ENCODE data around the gene USP15. TPM values are rescaled to one million over a fixed set of nuclear protein-coding genes. Genes with fewer than 3 reads are reported as not detected.
"Not testable (repeated sequence)": the region's sequence is repeated elsewhere in the genome, so short reads cannot be mapped to it uniquely, and the experiment has no call there.

Gene USP15
- total RNA-seq, 1 donor from 2014 or later, result 97.8 TPM

DNA sequence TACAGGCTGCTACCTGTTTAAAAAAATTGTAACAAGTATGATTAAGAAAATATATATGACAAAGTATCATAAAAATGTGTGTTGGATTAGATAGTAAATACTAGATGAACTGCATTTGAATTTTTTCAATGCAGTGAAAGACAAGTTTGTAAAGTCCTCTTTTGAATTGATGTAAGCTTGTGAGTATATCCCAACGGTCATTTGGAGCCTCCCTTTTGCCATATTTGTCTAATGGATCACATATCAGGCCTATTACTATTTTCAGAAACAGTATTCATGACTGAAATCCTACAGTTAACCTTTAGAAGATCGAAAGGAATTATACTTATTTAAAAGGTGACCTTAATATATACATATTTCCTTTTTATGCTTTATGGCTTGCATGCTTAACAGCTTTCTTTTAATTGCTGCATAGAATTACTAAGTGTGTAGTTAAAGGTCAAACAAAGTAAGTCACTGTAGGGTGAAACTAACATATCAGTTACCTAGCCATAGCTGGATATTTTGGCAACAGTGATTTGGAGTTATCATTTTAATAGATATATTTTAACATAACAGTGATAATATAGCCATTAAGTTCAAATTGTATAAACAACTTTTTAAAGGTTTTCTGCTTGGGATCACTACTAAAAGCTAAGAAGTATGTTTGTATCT, 53.6 kb downstream of the USP15 start:
- FAIRE-seq, result no peak
- no peak for DNase-seq (ENCODE audit: low spot score in 2 of 2)

DNA sequence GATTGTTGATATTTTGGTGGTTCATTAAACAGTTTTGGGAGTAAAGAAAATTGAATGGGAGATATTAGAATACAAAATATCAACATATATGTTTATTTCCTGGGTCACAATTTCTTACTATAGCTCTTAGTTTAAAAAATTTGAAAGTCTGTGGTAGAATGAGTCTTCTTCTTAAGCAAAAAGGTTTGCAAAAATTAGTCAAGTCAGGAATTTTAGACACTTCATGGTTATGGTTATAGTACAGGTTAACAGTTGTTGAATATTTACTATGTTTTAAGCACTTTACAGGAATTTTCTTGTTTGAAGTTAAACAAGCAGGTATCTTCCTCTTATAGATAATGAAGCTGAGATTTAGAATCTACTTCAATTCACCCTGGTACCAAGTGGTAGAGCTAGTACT, 56.8 kb downstream of the USP15 start:
- FAIRE-seq (no peak), DNase-seq (ENCODE audit: low spot score in 2 of 2) (no peak)

DNA sequence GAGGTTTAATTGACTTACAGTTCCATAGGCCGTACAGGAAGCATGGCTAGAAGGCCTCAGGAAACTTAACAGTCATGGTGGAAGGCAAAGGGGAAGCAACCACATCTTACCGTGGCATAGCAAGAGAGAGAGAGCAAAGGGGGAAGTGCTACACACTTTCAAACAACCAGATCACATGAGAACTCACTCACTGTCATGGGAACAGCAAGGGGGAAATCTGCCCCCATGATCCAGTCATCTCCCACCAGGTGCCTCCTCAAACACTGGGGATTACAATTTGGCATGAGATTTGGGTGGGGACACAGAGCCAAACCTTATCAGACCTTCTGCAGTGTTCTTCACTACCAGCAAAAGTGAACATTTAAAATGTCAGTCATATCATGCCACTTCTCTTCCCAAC, 58.9 kb downstream of the USP15 start:
- DNase-seq (ENCODE audit: low spot score in 2 of 2), result no peak
- no peak for FAIRE-seq

DNA sequence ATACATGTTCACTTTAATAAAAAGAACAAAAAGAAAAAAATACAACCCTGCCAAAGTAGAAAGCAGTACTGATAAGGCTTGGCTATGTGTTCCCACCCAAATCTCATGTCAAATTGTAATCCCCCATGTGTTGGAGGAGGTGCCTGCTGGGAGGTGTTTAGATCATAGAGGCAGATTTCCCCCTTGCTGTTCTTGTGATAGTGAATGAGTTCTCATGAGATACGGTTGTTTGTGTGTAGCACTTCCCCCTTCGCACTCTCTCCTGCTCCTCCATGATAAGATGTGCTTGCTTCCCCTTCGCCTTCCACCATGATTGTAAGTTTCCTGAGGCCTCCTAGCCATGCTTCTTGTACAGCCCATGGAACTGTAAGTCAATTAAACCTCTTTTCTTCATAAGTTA, 59.9 kb downstream of the USP15 start:
- no peak for DNase-seq (ENCODE audit: low spot score in 2 of 2)
- FAIRE-seq, result no peak

DNA sequence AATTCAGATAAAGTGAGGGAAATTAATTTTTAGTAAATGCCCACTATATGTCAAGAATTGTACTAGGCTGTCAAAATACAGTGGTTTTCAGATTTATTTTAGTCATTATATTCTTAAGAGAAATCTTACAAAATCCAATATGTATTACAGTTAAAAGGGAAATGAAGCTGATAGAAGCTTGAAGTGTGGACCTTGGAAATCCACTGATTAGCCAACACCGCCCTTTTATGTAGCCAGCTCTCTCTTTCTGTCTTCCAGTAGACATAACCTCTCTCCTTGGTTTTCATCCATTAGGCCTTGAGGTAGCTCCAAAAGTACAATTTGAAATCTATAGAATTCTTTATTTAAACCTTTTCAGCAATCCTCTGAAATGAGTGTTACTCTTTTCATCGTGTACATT, 63.2 kb downstream of the USP15 start:
- no peak for DNase-seq (ENCODE audit: low spot score in 2 of 2)
- FAIRE-seq, result no peak

DNA sequence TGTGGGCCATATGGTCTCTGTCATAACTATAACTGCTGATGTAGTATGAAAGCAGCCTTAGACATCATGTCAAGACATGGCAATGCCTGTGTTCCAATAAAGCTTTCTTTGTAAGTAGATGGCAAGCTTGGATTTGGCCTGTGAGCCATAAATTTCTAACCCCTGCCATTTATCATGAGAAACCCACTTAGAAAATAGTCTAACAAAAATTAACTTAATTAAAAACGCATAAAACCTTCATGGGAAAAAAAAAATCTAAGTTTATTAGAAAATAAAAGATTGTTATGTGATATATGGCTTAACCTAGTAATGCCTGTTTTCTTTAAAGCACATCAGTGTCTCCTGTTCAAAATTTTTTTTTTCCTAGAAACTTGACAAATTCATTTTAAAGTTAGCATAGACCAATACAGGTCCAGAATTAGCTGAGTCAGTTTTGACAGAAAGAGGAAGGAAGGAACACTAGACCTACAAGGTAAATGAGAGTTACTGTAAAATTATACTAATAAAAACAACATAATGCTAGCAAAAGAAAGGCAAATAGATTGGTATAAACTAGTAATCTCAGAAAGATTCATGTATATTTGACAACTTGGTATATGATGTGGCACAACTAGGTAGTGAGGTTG, 68.2 kb downstream of the USP15 start:
- no peak for FAIRE-seq
- no peak for DNase-seq (ENCODE audit: low spot score in 2 of 2)

DNA sequence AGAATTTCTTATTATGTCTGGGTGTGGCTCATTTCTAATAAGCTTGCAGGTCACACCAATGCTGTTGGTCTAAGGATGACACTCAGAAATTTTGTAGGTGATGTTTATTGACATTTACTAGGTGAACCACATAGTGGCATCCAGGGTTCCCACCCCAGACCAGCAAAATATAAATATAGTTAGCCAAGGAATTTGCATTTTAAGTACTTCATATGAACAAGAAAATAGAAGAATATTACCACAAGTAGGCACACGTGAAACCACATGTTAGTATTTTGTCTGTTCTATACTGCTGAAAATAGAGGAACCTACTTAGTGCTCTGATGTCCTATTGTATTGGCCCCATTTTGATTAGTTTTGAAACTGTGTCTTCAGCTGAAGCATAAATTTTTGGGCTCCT, 71.1 kb downstream of the USP15 start:
- DNase-seq (ENCODE audit: low spot score in 2 of 2), result no peak
- FAIRE-seq, result no peak

DNA sequence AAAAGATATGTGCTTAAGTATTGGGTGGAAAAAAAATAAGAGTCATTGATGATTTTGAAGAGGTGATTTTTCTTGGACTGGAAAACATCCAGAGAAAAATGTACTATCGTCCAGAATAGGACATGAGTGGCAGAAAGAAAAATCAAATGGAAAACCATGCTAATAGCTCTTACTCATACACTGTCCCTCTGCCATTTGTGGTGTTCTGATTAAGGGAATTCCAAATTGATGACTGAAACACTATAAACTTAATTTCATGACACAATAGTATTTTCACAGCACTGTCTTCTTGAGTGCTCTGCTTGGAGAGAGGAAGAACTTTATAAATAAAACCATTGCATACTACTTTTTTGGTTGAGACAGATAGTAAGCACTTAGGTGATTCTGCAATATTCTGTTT, 72.4 kb downstream of the USP15 start:
- FAIRE-seq, result no peak

DNA sequence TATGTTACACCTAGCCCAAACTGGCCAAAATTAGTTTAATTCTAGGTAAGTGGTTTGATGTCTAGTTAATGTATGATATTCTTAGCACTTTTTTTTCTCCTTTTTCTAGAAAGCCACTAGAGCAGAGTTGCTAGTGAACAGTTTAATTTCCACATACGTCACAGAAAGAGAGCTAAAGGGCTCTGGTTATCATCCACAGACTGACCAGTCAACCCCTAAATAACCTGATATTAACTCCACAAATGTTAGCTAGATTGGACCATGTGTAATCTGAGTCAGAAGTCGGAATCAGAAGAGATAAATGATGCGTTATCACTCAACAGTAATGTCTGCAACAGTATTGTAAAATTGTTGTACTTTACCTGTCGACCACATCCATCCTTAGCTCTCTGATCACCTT, 74.9 kb downstream of the USP15 start:
- FAIRE-seq, result no peak

More for the DNA sequence above, 72.4 kb downstream of the USP15 start:
- DNase-seq (ENCODE audit: low spot score in 2 of 2), result no peak

DNA sequence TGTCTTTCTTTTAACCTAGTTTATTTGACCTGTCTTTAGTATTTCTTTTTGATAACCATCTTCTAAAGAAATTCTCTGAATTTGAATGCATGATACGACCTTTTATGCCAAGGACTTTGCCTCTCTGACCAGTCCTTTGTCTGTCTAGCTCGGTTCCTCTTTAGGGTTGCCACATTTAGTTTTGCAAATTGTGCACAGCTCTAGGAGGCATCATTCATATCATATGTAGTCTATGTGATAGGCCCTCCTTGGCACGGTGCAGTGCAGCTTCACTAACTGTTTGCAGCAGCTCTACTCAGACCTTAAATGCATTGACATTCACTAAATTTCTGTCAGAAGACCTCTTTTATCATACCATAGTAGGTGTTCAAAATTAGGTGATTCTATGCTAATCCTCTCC, 75.6 kb downstream of the USP15 start:
- FAIRE-seq (no peak), DNase-seq (ENCODE audit: low spot score in 2 of 2) (no peak)

More for the DNA sequence above, 74.9 kb downstream of the USP15 start:
- DNase-seq (ENCODE audit: low spot score in 2 of 2), result no peak

DNA sequence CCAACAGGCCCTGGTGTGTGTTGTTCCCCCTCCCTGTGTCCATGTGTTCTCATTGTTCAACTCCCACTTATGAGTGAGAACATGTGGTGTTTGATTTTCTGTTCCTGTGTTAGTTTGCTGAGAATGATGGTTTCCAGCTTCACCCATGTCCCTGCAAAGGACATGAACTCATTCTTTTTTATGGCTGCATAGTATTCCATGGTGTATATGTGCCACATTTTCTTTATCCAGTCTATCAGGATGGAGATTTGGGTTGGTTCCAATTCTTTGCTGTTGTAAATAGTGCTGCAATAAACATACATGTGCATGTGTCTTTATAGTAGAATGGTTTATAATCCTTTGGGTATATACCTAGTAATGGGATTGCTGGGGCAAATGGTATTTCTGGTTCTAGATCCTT, 77.4 kb downstream of the USP15 start:
- DNase-seq (ENCODE audit: low spot score in 2 of 2); FAIRE-seq: not testable (repeated sequence)

DNA sequence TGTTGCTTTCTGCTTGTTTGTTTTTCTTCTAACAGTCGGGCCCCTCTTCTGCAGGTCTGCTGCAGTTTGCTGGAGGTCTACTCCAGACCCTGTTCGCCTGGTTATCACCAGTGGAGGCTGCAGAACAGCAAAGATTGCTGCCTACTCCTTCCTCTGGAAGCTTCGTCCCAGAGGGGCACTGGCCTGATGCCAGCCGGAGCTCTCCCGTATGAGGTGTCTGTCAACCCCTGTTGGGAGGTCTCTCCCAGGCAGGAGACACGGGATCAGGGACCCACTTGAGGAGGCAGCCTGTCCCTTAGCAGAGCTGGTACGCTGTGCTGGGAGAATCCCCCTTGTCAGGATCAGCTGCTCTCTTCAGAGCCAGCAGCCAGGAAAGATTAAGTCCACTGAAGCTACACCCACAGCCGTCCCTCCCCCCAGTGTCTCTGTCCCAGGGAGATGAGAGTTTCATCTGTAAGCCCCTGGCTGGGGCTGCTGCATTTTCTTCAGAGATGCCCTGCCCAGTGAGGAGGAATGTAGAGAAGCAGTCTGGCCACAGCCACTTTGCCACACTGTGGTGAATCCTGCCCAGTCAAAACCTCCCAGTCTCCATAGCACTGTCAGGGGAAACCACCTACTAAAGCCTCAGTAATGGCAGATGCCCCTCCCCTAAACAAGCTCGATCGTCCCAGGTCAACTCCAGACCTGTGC, 82.6 kb downstream of the USP15 start:
- FAIRE-seq; DNase-seq (ENCODE audit: low spot score in 2 of 2): not testable (repeated sequence)

DNA sequence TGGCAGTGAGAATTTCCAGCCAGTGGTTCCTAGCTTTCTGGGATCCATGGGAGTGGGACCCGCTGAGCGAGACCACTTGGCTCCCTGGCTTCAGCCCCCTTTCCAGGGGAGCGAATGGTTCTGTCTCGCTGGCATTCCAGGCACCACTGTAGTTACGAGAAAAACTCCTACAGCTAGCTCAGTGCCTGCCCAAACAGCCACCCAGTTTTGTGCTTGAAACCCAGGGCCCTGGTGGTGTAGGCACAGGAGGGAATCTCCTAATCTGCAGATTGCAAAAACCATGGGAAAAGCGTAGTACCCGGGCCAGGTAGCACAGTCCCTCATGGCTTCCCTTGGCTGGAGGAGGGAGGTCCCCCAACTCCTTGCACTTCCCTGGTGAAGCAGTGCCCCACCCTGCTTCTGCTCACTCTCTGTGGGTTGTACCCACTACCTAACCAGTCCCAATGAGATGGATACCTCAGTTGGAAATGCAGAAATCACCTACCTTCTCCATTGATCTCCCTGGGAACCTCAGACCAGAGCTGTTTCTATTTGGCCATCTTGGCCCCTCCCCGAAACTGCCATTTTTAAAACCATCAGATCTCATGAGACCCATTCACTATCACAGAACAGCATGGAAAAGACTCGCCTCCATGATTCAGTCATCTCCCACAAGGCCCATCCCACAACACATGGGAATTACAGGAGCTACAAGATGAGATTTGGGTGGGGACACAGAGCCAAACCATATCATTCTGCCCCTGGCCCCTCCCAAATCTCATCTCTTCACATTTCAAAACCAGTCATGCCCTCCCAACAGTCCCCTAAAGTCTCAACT, 83.3 kb downstream of the USP15 start:
- not testable (repeated sequence) for FAIRE-seq; DNase-seq (ENCODE audit: low spot score in 2 of 2)

DNA sequence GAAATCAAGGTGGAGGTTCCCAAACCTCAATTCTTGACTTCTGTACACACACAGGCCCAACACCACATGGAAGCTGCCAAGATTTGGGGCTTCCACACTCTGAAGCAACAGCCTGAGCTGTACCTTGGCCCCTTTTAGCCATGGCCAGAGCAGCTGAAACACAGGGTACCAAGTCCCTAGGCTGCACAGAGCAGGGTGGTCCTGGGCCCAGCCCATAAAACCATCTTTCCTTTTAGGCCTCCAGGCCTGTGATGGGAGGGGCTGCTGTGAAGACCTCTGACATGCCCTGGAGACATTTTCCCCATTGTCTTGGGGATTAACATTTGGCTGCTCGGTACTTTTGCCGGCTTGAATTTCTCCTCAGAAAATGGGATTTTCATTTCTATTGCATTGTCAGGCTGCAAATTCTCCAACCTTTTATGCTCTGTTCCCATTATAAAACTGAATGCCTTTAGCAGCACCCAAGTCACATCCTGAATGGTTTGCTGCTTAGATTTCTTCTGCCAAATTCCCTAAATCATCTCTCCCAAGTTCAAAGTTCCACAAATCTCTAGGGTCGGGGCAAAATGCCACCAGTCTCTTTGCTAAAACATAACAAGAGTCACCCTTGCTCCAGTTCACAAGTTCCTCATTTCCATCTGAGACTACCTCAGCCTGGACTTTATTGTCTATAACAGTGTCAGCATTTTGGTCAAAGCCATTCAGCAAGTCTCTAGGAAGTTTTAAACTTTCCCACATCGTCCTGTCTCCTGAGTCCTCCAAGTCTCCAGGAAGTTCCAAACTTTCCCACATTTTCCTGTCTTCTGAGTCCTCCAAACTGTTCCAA, 84.7 kb downstream of the USP15 start:
- not testable (repeated sequence) for FAIRE-seq

DNA sequence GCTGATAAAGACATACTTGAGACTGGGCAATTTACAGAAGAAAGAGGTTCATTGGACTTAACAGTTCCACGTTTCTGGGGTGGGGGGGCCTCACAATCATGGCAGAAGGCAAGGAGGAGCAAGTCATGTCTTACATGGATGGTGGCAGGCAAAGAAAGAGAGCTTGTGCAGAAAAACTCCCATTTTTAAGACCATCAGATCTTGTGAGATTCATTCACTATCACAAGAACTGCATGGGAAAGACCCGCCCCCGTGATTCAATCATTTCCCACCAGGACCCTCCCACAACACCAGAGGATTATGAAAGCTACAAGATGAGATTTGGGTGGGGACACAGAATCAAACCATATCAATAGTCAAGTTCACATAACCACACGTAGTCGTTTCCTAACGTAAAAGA, 85.5 kb downstream of the USP15 start:
- DNase-seq (ENCODE audit: low spot score in 2 of 2) (no peak), FAIRE-seq (no peak)

More for the DNA sequence above, 84.7 kb downstream of the USP15 start:
- DNase-seq (ENCODE audit: low spot score in 2 of 2), result not testable (repeated sequence)

DNA sequence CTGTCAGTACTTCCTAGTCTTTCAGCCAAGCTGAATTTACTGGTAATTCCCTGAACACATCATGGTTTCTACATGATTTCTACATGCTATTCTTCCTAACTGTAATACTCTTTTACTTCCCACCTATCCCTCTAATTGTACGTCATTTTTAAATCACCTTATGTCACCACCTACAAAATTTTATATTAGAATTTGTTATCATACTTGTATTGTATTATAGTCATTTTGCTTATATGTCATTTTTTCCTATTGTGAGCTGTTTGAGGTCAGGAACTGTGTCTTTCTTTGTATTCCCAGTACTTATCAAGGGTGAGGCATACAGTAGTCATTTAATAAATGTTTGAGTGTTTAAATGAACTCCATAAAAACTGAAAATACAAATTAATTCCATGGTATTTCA, 86.6 kb downstream of the USP15 start:
- DNase-seq (ENCODE audit: low spot score in 2 of 2) (no peak), FAIRE-seq (no peak)

DNA sequence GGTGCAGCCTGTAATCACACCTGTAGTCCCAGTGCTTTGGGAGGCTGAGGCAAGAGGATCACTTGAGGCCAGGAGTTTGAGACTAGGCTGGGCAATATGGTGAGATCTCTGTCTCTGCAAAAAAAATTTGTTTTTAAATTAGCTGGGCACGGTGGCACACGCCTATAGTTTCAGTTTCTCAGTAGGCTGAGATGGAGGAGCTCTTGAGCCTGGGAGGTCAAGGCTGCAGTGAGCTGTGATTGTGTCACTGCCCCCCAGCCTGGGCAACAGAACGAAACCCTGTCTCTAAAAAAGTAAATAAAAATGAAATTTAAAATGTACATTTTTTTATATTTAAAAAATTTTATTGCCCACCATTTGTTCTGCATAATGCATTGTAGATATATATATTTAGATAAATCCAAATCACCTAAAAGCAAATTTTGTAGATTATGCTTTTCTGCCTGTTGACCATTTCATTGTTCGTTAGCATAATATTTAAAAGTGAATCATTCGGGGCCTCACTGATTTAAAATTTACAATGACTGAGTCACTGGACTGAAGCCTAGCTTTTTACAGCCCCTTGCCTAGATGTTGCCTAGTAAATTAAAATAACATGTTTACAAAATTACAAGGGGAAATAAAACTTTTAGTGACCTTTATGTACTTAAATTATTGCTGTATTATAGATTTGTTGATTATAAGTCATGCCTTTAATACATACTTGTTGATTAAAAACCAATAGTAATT, 87.9 kb downstream of the USP15 start:
- FAIRE-seq, result no peak
- no peak for DNase-seq (ENCODE audit: low spot score in 2 of 2)

DNA sequence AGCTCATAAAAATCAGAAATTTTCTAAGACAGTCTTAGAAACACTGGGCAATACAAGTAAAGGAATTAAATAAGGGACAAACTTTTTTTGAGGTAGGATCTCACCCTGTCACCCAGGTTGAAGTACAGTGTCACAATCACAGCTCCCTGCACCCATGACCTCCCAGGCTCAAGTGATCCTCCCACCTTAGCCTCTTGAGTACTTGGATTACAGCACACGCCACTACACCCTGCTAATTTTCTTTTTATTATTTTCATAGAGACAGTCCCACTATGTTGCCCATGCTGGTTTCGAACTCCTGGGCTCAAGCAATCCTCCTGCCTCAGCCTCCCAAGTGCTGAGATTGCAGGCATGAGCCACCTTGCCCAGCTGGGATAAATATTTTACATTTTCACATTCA, 90.3 kb downstream of the USP15 start:
- FAIRE-seq (no peak), DNase-seq (ENCODE audit: low spot score in 2 of 2) (no peak)

DNA sequence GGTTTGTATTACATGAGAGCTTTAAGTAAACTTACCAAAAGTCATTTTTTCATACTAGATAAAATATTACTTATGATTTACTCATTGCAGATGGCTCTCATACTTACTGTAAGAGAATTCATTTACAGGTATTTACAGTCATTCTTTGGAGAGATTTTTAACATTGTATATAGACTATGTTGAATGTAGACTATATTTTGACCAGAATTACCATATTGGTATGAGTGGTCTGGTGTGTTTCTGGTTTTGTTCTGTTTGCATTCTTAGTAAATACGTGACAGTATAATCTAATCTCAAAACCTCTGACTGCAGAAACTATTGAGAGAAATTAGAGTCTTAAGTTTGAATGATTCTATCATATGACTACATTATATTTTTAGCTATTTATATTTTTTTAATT, 91.1 kb downstream of the USP15 start:
- DNase-seq (ENCODE audit: low spot score in 2 of 2), result no peak
- FAIRE-seq, result no peak

All from frontal cortex (tissue), 4 donors.